Aorta (tissue), 5 donors: ENCODE measurements around the gene ERI3. TPM values are rescaled to one million over a fixed set of nuclear protein-coding genes. Genes with fewer than 3 reads are reported as not detected.

Experiments used
- ATAC-seq: fragments of 200-7000 bp; cut with Tn5 transposase; one replicate; pipeline ENCODE4 v1.9.1; 2022; ENCODE audit warnings: moderate library complexity; ENCODE audit not compliant: low FRiP score
- DNase-seq, 2 donors: peaks; one replicate each; pipeline ENCODE4 v3.0.0-alpha.2; 2020
- H3K27ac ChIP-seq, 2 donors: one replicate each; pipeline ENCODE4 v1.5.1; 2013; ENCODE audit warnings: low read length in 2 of 2, mild to moderate bottlenecking in 2 of 2, moderate library complexity in 2 of 2, control low read depth in 1 of 2, inconsistent platforms in 1 of 2, low read depth in 1 of 2
- H3K27me3 ChIP-seq, 2 donors: one replicate each; pipeline ENCODE4 v1.6.1; 2013; ENCODE audit warnings: control low read depth in 1 of 2, low read length in 1 of 2, mild to moderate bottlenecking in 1 of 2, moderate library complexity in 1 of 2; ENCODE audit not compliant: insufficient read depth in 2 of 2, control insufficient read depth in 1 of 2
- H3K36me3 ChIP-seq, 2 donors: one replicate each; pipeline ENCODE4 v1.6.1; 2013; ENCODE audit warnings: control low read depth in 1 of 2, low read length in 1 of 2, mild to moderate bottlenecking in 1 of 2; ENCODE audit not compliant: insufficient read depth in 2 of 2, control insufficient read depth in 1 of 2
- H3K4me1 ChIP-seq, 2 donors: one replicate each; pipeline ENCODE4 v1.6.1; 2013; ENCODE audit warnings: low read length in 2 of 2, control low read depth in 1 of 2, mild to moderate bottlenecking in 1 of 2, moderate library complexity in 1 of 2; ENCODE audit not compliant: insufficient read depth in 2 of 2, control insufficient read depth in 1 of 2
- H3K4me3 ChIP-seq, 2 donors: one replicate each; pipeline ENCODE4 v1.5.1; 2013; ENCODE audit warnings: low read length in 2 of 2, control low read depth in 1 of 2, mild to moderate bottlenecking in 1 of 2
- H3K9me3 ChIP-seq: one replicate; pipeline ENCODE4 v1.6.1; 2013; ENCODE audit warnings: mild to moderate bottlenecking, low read length; ENCODE audit not compliant: control insufficient read depth
- WGBS, 2 donors: extraction: QIAGEN DNeasy Blood & Tissue Kit; methylation state at CpG; one replicate each; pipeline ENCODE4 v1.1.7; 2013; 5-methylcytosine and 5-hydroxymethylcytosine counted together
- intact Hi-C, 2 donors: fragments of 100-400 bp; cut with DNase I; formaldehyde crosslinking; loops; one replicate each; pipeline versions ENCODE4 v1.14.2 to v1.15.0; 2022
- polyA plus RNA-seq, 2 donors: library from polyadenylated mRNA; stranded (reverse); fragments of 200-250 nt; gene quantifications; one replicate each; pipeline ENCODE4 v1.2.3, GENCODE V29; 2013
- total RNA-seq, 2 donors: library from RNA; stranded (reverse); fragmentation: NEBNext Ultra II Directional; extraction: Animal tissue kit (Norgen Biotek cat#: 25700); gene quantifications; one replicate each; pipeline ENCODE4 v1.2.1, GENCODE V29; 2021
- donor health status: healthy with polysubstance abuse.
- donor health status: Bipolar disorder and iron deficiency.
- donor health status: DM: no; HTN: no; CAD: no.
- donor health status: DM: no; HTN: no; CAD: no.
- donor health status: DM: yes; HTN: yes; CAD: no.

Gene ERI3
- total and polyA plus RNA-seq, 4 donors: 31.4 to 55.2 (median 44.9) TPM

GRCh38 chr1:44302541-44302940, 52.5 kb downstream of the ERI3 start:
- Histone ChIP-seq H3K36me3 (peaks cover 5 to 10% of the 10 kb centered on the region in 2 donors), H3K27ac (no peak overlapping the region), H3K9me3 (no peaks in the 10 kb centered on the region), H3K4me3 (no peak overlapping the region), H3K27me3 (no peaks in the 10 kb centered on the region), H3K4me1 (no peaks in the 10 kb centered on the region)
- ATAC-seq: no peak
- WGBS, 2 donors: 85 to 87% methylated on average over 6 of the region's 6 CpGs
- intact Hi-C loops: no loop called here
- no peak for DNase-seq

GRCh38 chr1:44301442-44301841, 53.6 kb downstream of the ERI3 start:
- Histone ChIP-seq H3K9me3 (no peaks in the 10 kb centered on the region), H3K36me3 (peaks cover 0 to 3% of the 10 kb centered on the region in 2 donors), H3K4me1 (no peaks in the 10 kb centered on the region), H3K4me3 (no peak overlapping the region), H3K27ac (no peak overlapping the region), H3K27me3 (no peaks in the 10 kb centered on the region)
- intact Hi-C loops: no loop called here
- ATAC-seq: no peak
- DNase-seq: no peak
- WGBS, 2 donors: 88 to 89% methylated on average over 5 of the region's 5 CpGs

- DNase-seq (no peak), ATAC-seq (no peak)
- no peaks in the 10 kb centered on the region for H3K4me1 ChIP-seq
- H3K27me3 ChIP-seq: no peaks in the 10 kb centered on the region
- 44 to 51% methylated on average over 7 of the region's 7 CpGs for whole genome bisulfite sequencing, 2 donors
- H3K4me3 ChIP-seq: no peak overlapping the region
- no peak overlapping the region for H3K27ac ChIP-seq
- peaks cover 0 to 2% of the 10 kb centered on the region in 2 donors for H3K36me3 ChIP-seq
- intact Hi-C loops: no loop called here
- no peaks in the 10 kb centered on the region for H3K9me3 ChIP-seq
These were observed 54.2 kb downstream of the ERI3 start for GRCh38 chr1:44300852-44301251.

- DNase-seq (no peak), ATAC-seq (no peak)
- intact Hi-C loops: no loop called here
- Histone ChIP-seq H3K27me3 (no peaks in the 10 kb centered on the region), H3K4me1 (no peaks in the 10 kb centered on the region), H3K36me3 (peaks cover 0 to 4% of the 10 kb centered on the region in 2 donors), H3K4me3 (no peak overlapping the region), H3K27ac (no peak overlapping the region), H3K9me3 (no peaks in the 10 kb centered on the region)
- WGBS, 2 donors: 69 to 87% methylated on average over 2 of the region's 2 CpGs
These were observed 57.2 kb downstream of the ERI3 start for GRCh38 chr1:44297695-44298400.

- Histone ChIP-seq H3K27ac (no peak overlapping the region), H3K9me3 (no peaks in the 10 kb centered on the region), H3K27me3 (no peaks in the 10 kb centered on the region), H3K36me3 (peaks cover 0 to 4% of the 10 kb centered on the region in 2 donors), H3K4me3 (no peak overlapping the region), H3K4me1 (no peaks in the 10 kb centered on the region)
- WGBS, 2 donors: 70 to 79% methylated on average over 7 of the region's 7 CpGs
- intact Hi-C loops: no loop called here
- DNase-seq (no peak), ATAC-seq (no peak)
These were observed 58.3 kb downstream of the ERI3 start for GRCh38 chr1:44296806-44297205.

- ATAC-seq (no peak), DNase-seq (no peak)
- Histone ChIP-seq H3K9me3 (no peaks in the 10 kb centered on the region), H3K4me3 (no peak overlapping the region), H3K27me3 (no peaks in the 10 kb centered on the region), H3K27ac (no peak overlapping the region), H3K4me1 (no peaks in the 10 kb centered on the region), H3K36me3 (peaks cover 0 to 4% of the 10 kb centered on the region in 2 donors)
- intact Hi-C loops: no loop called here
- WGBS, 2 donors: 80 to 83% methylated on average over 6 of the region's 6 CpGs
These were observed 59.0 kb downstream of the ERI3 start for GRCh38 chr1:44296086-44296485.

- DNase-seq (peak; percentile 60 to 84), ATAC-seq (peak; percentile 72)
- H3K27me3 ChIP-seq: no peaks in the 10 kb centered on the region
- H3K4me1 ChIP-seq: no peaks in the 10 kb centered on the region
- H3K9me3 ChIP-seq: no peaks in the 10 kb centered on the region
- H3K36me3 ChIP-seq: peaks cover 0 to 4% of the 10 kb centered on the region in 2 donors
- H3K27ac ChIP-seq: no peak overlapping the region
- WGBS, 2 donors: 63 to 66% methylated on average over 4 of the region's 4 CpGs
- no peak overlapping the region for H3K4me3 ChIP-seq
- intact Hi-C loops: no loop called here
These were observed 60.5 kb downstream of the ERI3 start for GRCh38 chr1:44294588-44295007.

GRCh38 chr1:44293761-44294315, 61.2 kb downstream of the ERI3 start:
- Histone ChIP-seq H3K27ac (no peak overlapping the region), H3K4me3 (no peak overlapping the region), H3K36me3 (peaks cover 0 to 4% of the 10 kb centered on the region in 2 donors), H3K27me3 (no peaks in the 10 kb centered on the region), H3K9me3 (no peaks in the 10 kb centered on the region), H3K4me1 (no peaks in the 10 kb centered on the region)
- no peak for DNase-seq
- ATAC-seq: no peak
- intact Hi-C loops: no loop called here
- 32 to 36% methylated on average over 9 of the region's 9 CpGs for WGBS, 2 donors

- intact Hi-C loops: no loop called here
- WGBS, 2 donors: 86 to 89% methylated on average over 10 of the region's 10 CpGs
- ATAC-seq (no peak), DNase-seq (no peak)
- no peaks in the 10 kb centered on the region for H3K4me1 ChIP-seq
- H3K9me3 ChIP-seq: no peaks in the 10 kb centered on the region
- peaks cover 0 to 4% of the 10 kb centered on the region in 2 donors for H3K36me3 ChIP-seq
- no peaks in the 10 kb centered on the region for H3K27me3 ChIP-seq
- no peak overlapping the region for H3K4me3 ChIP-seq
- H3K27ac ChIP-seq: no peak overlapping the region
These were observed 62.4 kb downstream of the ERI3 start for GRCh38 chr1:44292651-44293050.
